ENCODE data around the gene ANGPTL7. TPM values are rescaled to one million over a fixed set of nuclear protein-coding genes. Genes with fewer than 3 reads are reported as not detected.
A peak's percentile ranks its signal among the peaks of the same experiment; 100 is the strongest.
"Not testable (repeated sequence)": the region's sequence is repeated elsewhere in the genome, so short reads cannot be mapped to it uniquely, and the experiment has no call there.

ANGPTL7 gene
- total and polyA plus RNA-seq, 2 donors (not counting 1 experiment from before 2014, with no cell fraction given): 0.34 to 1.5 TPM

DNA sequence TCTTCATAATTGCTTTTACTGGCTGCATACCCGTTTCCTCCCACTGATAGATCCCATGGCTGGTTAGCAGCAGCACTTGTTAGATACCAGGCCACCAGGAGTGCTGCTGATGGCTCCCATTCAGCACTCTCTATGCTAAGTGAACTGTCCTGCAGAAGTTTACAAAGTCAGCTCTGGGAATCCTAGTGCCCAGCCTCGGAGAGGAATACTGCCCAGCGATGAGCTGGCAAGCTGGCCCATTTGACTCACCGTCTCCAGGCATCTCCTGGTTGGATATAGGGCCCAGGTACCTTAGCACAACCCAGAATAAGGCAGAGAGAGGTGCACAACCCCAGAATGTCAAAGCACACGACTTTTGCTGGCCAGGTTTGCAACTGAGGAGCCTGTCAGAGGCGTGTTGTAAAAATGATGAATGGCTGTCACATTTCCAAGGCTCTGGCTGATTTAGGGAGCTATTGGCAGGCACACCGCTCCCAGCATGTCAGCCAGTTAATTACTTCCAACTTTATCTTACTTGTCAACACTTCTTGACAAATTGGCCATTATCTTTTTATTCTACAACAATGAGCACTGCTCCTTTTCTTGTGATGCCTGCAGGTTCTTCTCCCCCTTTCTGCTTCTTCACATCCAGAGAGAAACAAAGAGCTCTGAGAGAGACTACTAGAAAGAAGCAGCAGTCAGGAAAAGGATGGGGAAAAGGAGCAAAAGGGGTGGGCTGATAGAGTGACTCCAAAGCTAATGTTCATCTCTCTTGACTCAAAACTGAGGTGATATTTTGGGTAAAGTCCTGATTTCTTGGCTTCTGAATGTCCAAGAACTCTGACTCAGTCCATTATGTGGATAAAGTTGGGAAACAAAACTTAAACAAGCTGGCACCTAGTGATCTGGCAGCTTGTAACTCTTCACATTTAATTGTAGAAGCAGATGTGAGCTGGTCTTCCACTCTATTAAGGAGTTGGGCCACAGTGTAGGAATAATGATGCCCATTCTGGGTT lies 10.8 kb upstream of the ANGPTL7 start:
- Histone ChIP-seq H4K20me1 (ENCODE audit: control insufficient read depth, extremely low read depth, insufficient read depth, low read length) (no peaks in the 10 kb centered on the region), H3K4me3 (replicated peaks in 1 of 4; ENCODE audit: control extremely low read depth in 1 of 4, insufficient read depth in 1 of 4, low read depth in 3 of 4, low read length in 4 of 4) (no peak overlapping the region), H3K4me1 (ENCODE audit: control insufficient read depth, extremely low read depth, insufficient read depth, low read length) (peaks cover 15% of the 10 kb centered on the region), H3K79me2 (ENCODE audit: control insufficient read depth, insufficient read depth, low read length) (no peaks in the 10 kb centered on the region), H3K9me3 (ENCODE audit: control insufficient read depth, insufficient read depth, low read depth, low read length) (no peaks in the 10 kb centered on the region), H3K27me3 (ENCODE audit: control insufficient read depth, insufficient read depth, low read length) (no peaks in the 10 kb centered on the region), H3K4me2 (ENCODE audit: extremely low read depth, insufficient read depth, low read length) (peak overlapping the region; percentile 17), H3K9ac (ENCODE audit: insufficient read depth, low read length) (no peak overlapping the region), H2AFZ (ENCODE audit: low read length) (no peak overlapping the region), H3K27ac (ENCODE audit: insufficient read depth, low read length) (no peak overlapping the region), H3K36me3 (ENCODE audit: control insufficient read depth, insufficient read depth, low read length) (no peaks in the 10 kb centered on the region)
- TF ChIP-seq, protein P1, sequence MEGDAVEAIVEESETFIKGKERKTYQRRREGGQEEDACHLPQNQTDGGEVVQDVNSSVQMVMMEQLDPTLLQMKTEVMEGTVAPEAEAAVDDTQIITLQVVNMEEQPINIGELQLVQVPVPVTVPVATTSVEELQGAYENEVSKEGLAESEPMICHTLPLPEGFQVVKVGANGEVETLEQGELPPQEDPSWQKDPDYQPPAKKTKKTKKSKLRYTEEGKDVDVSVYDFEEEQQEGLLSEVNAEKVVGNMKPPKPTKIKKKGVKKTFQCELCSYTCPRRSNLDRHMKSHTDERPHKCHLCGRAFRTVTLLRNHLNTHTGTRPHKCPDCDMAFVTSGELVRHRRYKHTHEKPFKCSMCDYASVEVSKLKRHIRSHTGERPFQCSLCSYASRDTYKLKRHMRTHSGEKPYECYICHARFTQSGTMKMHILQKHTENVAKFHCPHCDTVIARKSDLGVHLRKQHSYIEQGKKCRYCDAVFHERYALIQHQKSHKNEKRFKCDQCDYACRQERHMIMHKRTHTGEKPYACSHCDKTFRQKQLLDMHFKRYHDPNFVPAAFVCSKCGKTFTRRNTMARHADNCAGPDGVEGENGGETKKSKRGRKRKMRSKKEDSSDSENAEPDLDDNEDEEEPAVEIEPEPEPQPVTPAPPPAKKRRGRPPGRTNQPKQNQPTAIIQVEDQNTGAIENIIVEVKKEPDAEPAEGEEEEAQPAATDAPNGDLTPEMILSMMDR (conservative IDR thresholded peaks at IDR 0.05 in 1 of 2, IDR thresholded peaks at IDR 0.05 in 1 of 2; ENCODE audit: low read depth in 1 of 2, low read length in 2 of 2): no peak
- no peak for TF ChIP-seq EZH2 (IDR thresholded peaks at IDR 0.05; ENCODE audit: low read length, missing control alignments)
- peak; percentile 37 to 45 for DNase-seq (ENCODE audit: low read depth in 2 of 2)

DNA sequence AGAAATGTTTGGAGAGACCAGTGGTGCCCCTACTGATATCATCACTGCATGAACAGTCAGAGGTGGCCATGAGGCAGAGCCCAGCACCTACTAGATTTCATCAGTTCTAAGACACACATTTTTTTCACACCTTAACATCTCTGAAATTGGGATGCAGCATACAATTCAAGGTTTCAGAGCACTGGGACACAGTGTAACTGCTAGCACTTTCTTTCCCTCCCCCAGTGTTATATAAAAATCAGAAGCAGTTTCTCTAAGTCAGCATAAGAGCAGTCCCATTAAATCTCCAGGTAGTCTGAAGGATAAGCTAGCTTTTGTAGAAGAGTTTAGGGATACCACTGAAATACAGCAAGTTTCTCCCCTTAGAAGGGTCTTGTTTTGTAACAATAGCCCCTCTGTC lies 10.0 kb upstream of the ANGPTL7 start:
- no peak for TF ChIP-seq EZH2 (IDR thresholded peaks at IDR 0.05; ENCODE audit: low read length, missing control alignments)
- TF ChIP-seq, protein P1 (conservative IDR thresholded peaks at IDR 0.05 in 1 of 2, IDR thresholded peaks at IDR 0.05 in 1 of 2; ENCODE audit: low read depth in 1 of 2, low read length in 2 of 2): no peak

DNA sequence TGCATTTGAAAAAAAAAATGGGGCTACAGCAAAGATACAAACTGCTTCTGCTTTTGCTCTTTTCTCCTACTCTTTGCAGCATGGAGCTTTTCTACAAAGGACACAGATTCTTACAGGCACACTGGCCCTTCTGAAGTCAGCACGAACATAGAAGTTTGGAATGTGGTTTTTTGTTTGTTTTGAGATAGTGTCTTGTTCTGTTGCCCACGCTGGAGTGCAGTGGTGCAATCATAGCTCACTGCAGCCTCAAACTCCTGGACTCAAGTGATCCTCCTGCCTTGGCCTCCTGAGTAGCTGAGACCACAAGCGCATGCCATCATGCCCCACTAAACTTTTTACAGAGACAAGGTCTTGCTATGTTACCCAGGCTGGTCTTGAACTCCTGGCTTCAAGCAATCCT lies 9.4 kb upstream of the ANGPTL7 start:
- H3K79me2 ChIP-seq (ENCODE audit: control insufficient read depth, insufficient read depth, low read length); H3K9ac ChIP-seq (ENCODE audit: insufficient read depth, low read length); H3K4me2 ChIP-seq (ENCODE audit: extremely low read depth, insufficient read depth, low read length); H4K20me1 ChIP-seq (ENCODE audit: control insufficient read depth, extremely low read depth, insufficient read depth, low read length); H3K36me3 ChIP-seq (ENCODE audit: control insufficient read depth, insufficient read depth, low read length); H3K4me3 ChIP-seq (replicated peaks in 1 of 4; ENCODE audit: control extremely low read depth in 1 of 4, insufficient read depth in 1 of 4, low read depth in 3 of 4, low read length in 4 of 4); H2AFZ ChIP-seq (ENCODE audit: low read length); H3K27ac ChIP-seq (ENCODE audit: insufficient read depth, low read length); H3K27me3 ChIP-seq (ENCODE audit: control insufficient read depth, insufficient read depth, low read length); H3K9me3 ChIP-seq (ENCODE audit: control insufficient read depth, insufficient read depth, low read depth, low read length): not testable (repeated sequence)
- DNase-seq (ENCODE audit: low read depth in 2 of 2): peak; percentile 59 to 62
- peaks cover 15% of the 10 kb centered on the region for H3K4me1 ChIP-seq (ENCODE audit: control insufficient read depth, extremely low read depth, insufficient read depth, low read length)

More for the DNA sequence above, 10.0 kb upstream of the ANGPTL7 start:
- DNase-seq (ENCODE audit: low read depth in 2 of 2): no peak
- no peak overlapping the region for H3K4me3 ChIP-seq (replicated peaks in 1 of 4; ENCODE audit: control extremely low read depth in 1 of 4, insufficient read depth in 1 of 4, low read depth in 3 of 4, low read length in 4 of 4)
- H3K27me3 ChIP-seq (ENCODE audit: control insufficient read depth, insufficient read depth, low read length): no peaks in the 10 kb centered on the region
- no peaks in the 10 kb centered on the region for H3K36me3 ChIP-seq (ENCODE audit: control insufficient read depth, insufficient read depth, low read length)
- no peak overlapping the region for H3K9ac ChIP-seq (ENCODE audit: insufficient read depth, low read length)
- no peaks in the 10 kb centered on the region for H3K79me2 ChIP-seq (ENCODE audit: control insufficient read depth, insufficient read depth, low read length)
- no peak overlapping the region for H2AFZ ChIP-seq (ENCODE audit: low read length)
- H3K4me1 ChIP-seq (ENCODE audit: control insufficient read depth, extremely low read depth, insufficient read depth, low read length): peaks cover 15% of the 10 kb centered on the region
- no peaks in the 10 kb centered on the region for H4K20me1 ChIP-seq (ENCODE audit: control insufficient read depth, extremely low read depth, insufficient read depth, low read length)
- no peaks in the 10 kb centered on the region for H3K9me3 ChIP-seq (ENCODE audit: control insufficient read depth, insufficient read depth, low read depth, low read length)
- H3K27ac ChIP-seq (ENCODE audit: insufficient read depth, low read length): no peak overlapping the region
- no peak overlapping the region for H3K4me2 ChIP-seq (ENCODE audit: extremely low read depth, insufficient read depth, low read length)

All from fibroblast of lung (primary cell).